UCSD-AML1 (cell line): ENCODE results near the gene GALNT13.

Source experiments
- DNase-seq: peaks from one replicate; lab custom pipeline; 2025; ENCODE audit not compliant: unreplicated experiment; lab: John Stamatoyannopoulos, UW

The GALNT13 gene

GRCh38 chr2:153871231-153872221 is at the start of gene GALNT13:
Gene GALNT13, plus strand, starts transcription at chr2:153871922.
- no peak for DNase-seq

- no peak for DNase-seq
Measured at GRCh38 chr2:153823880-153824279, 47.8 kb upstream of the GALNT13 start.

- no peak for DNase-seq
Measured at GRCh38 chr2:153828335-153828734, 43.4 kb upstream of the GALNT13 start.

- DNase-seq: no peak
Measured at GRCh38 chr2:153834662-153835061, 37.1 kb upstream of the GALNT13 start.

GRCh38 chr2:153858250-153858649 is 13.5 kb upstream of the GALNT13 start:
- no peak for DNase-seq

GRCh38 chr2:153864022-153864421 is 7.7 kb upstream of the GALNT13 start:
- no peak for DNase-seq

GRCh38 chr2:153866595-153866994 is 5.1 kb upstream of the GALNT13 start:
- DNase-seq: no peak

GRCh38 chr2:153870308-153870707 is 1.4 kb upstream of the GALNT13 start:
- no peak for DNase-seq

GRCh38 chr2:153872311-153873051 is 759 bp downstream of the GALNT13 start:
- no peak for DNase-seq

- DNase-seq: peak; percentile 6
Measured at GRCh38 chr2:153873052-153874048, 1.6 kb downstream of the GALNT13 start.

- no peak for DNase-seq
Measured at GRCh38 chr2:153875801-153876466, 4.2 kb downstream of the GALNT13 start.

GRCh38 chr2:153880926-153881325 is 9.2 kb downstream of the GALNT13 start:
- DNase-seq: no peak

GRCh38 chr2:153886833-153887232 is 15.1 kb downstream of the GALNT13 start:
- DNase-seq: no peak

- no peak for DNase-seq
Measured at GRCh38 chr2:153890576-153890975, 18.9 kb downstream of the GALNT13 start.

GRCh38 chr2:153891051-153891450 is 19.3 kb downstream of the GALNT13 start:
- DNase-seq: no peak

- no peak for DNase-seq
Measured at GRCh38 chr2:153912798-153913396, 41.2 kb downstream of the GALNT13 start.

GRCh38 chr2:153917570-153917969 is 45.8 kb downstream of the GALNT13 start:
- DNase-seq: no peak

GRCh38 chr2:153935511-153935910 is 63.8 kb downstream of the GALNT13 start:
- no peak for DNase-seq

GRCh38 chr2:153939124-153939796 is 67.5 kb downstream of the GALNT13 start:
- DNase-seq: no peak
